PC-9 (cell line): ENCODE measurements around the gene ITFG1. TPM values are rescaled to one million over a fixed set of nuclear protein-coding genes. Genes with fewer than 3 reads are reported as not detected.
"Not testable (repeated sequence)": the region's sequence is repeated elsewhere in the genome, so short reads cannot be mapped to it uniquely, and the experiment has no call there.

Source experiments
- BruUV-seq: library from RNA; stranded (reverse); fragments of 400-500 nt; replicated peaks from 2 replicates; lab custom pipeline; 2021; lab: Mats Ljungman, UMichigan
- CTCF ChIA-PET: fragments of 300-600 bp; sonication (Branson Sonifier 250); formaldehyde crosslinking; loops from one replicate; lab custom pipeline; 2022; ENCODE audit warnings: antibody characterized with exemption; lab: Charles Lee
- POLR2A ChIA-PET: fragments of 300-600 bp; sonication (Branson Sonifier 250); formaldehyde crosslinking; loops from one replicate; lab custom pipeline; 2022; ENCODE audit warnings: antibody characterized with exemption; ENCODE audit not compliant: unreplicated experiment; lab: Charles Lee
- DNase-seq, 2 experiments: peaks; one replicate each; pipeline versions ENCODE4 v3.0.0 to v3.0.0-alpha.2; 2015 to 2022; ENCODE audit warnings: mixed read lengths in 1 of 2
- H2AFZ ChIP-seq: fragments of 200-600 bp; sonication (generic); 2 replicates; pipeline ENCODE4 v1.8.1; 2017; ENCODE audit warnings: antibody characterized with exemption
- H3F3A ChIP-seq: fragments of 200-600 bp; sonication (generic); 2 replicates; pipeline ENCODE4 v1.8.1; 2017; ENCODE audit warnings: antibody characterized with exemption, mild to moderate bottlenecking, low read depth; ENCODE audit not compliant: insufficient read depth
- H3K27ac ChIP-seq: fragments of 200-600 bp; sonication (generic); 2 replicates; pipeline ENCODE4 v1.6.1; 2016; ENCODE audit warnings: mixed run types
- H3K27me3 ChIP-seq: fragments of 200-600 bp; sonication (generic); 2 replicates; pipeline ENCODE4 v1.6.1; 2016; ENCODE audit warnings: low read depth, mixed run types; ENCODE audit not compliant: insufficient read depth
- H3K36me3 ChIP-seq: fragments of 200-600 bp; sonication (generic); 2 replicates; pipeline ENCODE4 v1.6.1; 2016; ENCODE audit warnings: low read depth, mixed run types
- H3K4me1 ChIP-seq: fragments of 200-600 bp; sonication (generic); replicated peaks from 2 replicates; pipeline ENCODE4 v1.6.1; 2016; ENCODE audit warnings: mixed run types; ENCODE audit not compliant: insufficient read depth
- H3K4me2 ChIP-seq: fragments of 200-600 bp; sonication (generic); 2 replicates; pipeline ENCODE4 v1.6.1; 2017; ENCODE audit warnings: mixed run types
- H3K4me3 ChIP-seq: fragments of 200-600 bp; sonication (generic); 2 replicates; pipeline ENCODE4 v1.6.1; 2016; ENCODE audit warnings: mixed run types
- H3K79me2 ChIP-seq: fragments of 200-600 bp; sonication (generic); 2 replicates; pipeline ENCODE4 v1.6.1; 2017; ENCODE audit warnings: low read depth, mixed run types
- H3K9me2 ChIP-seq: fragments of 200-600 bp; sonication (generic); 2 replicates; pipeline ENCODE4 v1.8.1; 2017; ENCODE audit warnings: mild to moderate bottlenecking; ENCODE audit not compliant: insufficient read depth
- H3K9me3 ChIP-seq: fragments of 200-600 bp; sonication (generic); 2 replicates; pipeline ENCODE4 v1.8.1; 2016; ENCODE audit warnings: low read depth; ENCODE audit not compliant: insufficient read depth
- H4K20me1 ChIP-seq: fragments of 200-600 bp; sonication (generic); 2 replicates; pipeline ENCODE4 v1.8.1; 2017; ENCODE audit not compliant: insufficient read depth
- EZH2 ChIP-seq: fragments of 200-600 bp; sonication (generic); IDR thresholded peaks from 2 replicates; pipeline ENCODE4 v1.8.0; 2017; ENCODE audit warnings: antibody characterized with exemption, low read depth
- intact Hi-C: fragments of 100-400 bp; cut with micrococcal nuclease; formaldehyde crosslinking; loops from one replicate; pipeline ENCODE4 v1.10.0; 2022; ENCODE audit not compliant: unreplicated experiment
- total RNA-seq: library from RNA; stranded (reverse); gene quantifications from 2 replicates; pipeline ENCODE4 v1.2.3, GENCODE V29; 2021
- TF ChIP-seq, protein P1 (sequence below): fragments of 200-600 bp; sonication (generic); conservative IDR thresholded peaks from 2 replicates; pipeline ENCODE4 v1.6.1; 2017; ENCODE audit warnings: mixed run types, antibody characterized with exemption, mild to moderate bottlenecking, moderate library complexity

Gene ITFG1
- total RNA-seq, 1 experiment from 2014 or later = 33.0 TPM

DNA sequence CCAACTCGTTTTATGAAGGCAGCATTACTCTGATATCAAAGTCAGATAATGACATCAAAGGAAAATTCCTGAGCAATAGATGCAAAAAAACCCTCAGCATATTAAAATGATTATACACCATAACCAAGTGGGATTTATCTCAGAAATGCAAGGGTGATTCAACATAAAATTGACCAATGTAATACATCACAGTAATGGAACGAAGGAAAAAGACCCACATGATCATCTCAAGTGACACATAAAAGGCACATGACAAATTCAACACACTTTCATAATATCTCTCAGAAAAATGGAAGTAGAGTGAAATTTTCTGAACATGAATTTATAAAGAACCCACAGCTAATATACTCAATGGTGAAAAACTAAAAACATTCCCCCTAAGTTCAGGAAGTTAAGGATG, 118.8 kb downstream of the ITFG1 start:
- H3F3A ChIP-seq = no peaks in the 10 kb centered on the region
- H3K4me3 ChIP-seq = no peak overlapping the region
- no peak overlapping the region for H2AFZ ChIP-seq
- POLR2A ChIA-PET = no interaction called here
- H3K79me2 ChIP-seq = no peaks in the 10 kb centered on the region
- no peaks in the 10 kb centered on the region for H4K20me1 ChIP-seq
- CTCF ChIA-PET = no interaction called here
- no peak for TF ChIP-seq EZH2
- TF ChIP-seq, protein P1, sequence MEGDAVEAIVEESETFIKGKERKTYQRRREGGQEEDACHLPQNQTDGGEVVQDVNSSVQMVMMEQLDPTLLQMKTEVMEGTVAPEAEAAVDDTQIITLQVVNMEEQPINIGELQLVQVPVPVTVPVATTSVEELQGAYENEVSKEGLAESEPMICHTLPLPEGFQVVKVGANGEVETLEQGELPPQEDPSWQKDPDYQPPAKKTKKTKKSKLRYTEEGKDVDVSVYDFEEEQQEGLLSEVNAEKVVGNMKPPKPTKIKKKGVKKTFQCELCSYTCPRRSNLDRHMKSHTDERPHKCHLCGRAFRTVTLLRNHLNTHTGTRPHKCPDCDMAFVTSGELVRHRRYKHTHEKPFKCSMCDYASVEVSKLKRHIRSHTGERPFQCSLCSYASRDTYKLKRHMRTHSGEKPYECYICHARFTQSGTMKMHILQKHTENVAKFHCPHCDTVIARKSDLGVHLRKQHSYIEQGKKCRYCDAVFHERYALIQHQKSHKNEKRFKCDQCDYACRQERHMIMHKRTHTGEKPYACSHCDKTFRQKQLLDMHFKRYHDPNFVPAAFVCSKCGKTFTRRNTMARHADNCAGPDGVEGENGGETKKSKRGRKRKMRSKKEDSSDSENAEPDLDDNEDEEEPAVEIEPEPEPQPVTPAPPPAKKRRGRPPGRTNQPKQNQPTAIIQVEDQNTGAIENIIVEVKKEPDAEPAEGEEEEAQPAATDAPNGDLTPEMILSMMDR = no peak
- no peak overlapping the region for H3K4me2 ChIP-seq
- intact Hi-C loops = no loop called here
- H3K36me3 ChIP-seq = no peaks in the 10 kb centered on the region
- DNase-seq = no peak
- H3K9me2 ChIP-seq = no peaks in the 10 kb centered on the region
- peaks cover 15% of the 10 kb centered on the region for H3K9me3 ChIP-seq
- no peaks in the 10 kb centered on the region for H3K4me1 ChIP-seq
- no peak overlapping the region for H3K27ac ChIP-seq
- BruUV-seq = no TSS peak
- H3K27me3 ChIP-seq = no peaks in the 10 kb centered on the region

DNA sequence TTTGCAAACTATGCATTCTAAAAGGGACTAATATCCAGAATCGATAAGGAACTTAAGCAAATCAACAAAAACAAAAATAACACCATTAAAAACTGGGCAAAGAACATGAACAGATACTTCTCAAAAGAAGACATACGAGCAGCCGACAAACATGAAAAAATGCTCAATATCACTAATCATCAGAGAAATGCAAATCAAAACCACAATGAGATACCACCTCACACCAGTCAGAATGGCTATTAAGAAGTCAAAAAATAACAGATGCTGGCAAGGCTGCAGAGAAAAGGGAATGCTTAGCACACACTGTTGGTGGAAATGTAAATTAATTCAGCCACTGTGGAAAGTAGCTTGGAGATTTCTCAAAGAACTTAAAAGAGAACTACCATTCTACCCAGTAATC, 130.3 kb downstream of the ITFG1 start:
- H3K79me2 ChIP-seq, CTCF ChIA-PET, H3K4me1 ChIP-seq, H4K20me1 ChIP-seq, H3K4me2 ChIP-seq, H3K36me3 ChIP-seq, H3F3A ChIP-seq, H3K9me3 ChIP-seq, intact Hi-C loops, H3K27me3 ChIP-seq, H3K4me3 ChIP-seq, BruUV-seq, DNase-seq, H2AFZ ChIP-seq, H3K9me2 ChIP-seq, H3K27ac ChIP-seq: not testable (repeated sequence)
- POLR2A ChIA-PET = interaction anchor here (0.7 kb wide), 1 partner anchor 176 kb away, joined by 3 read pairs; no protein-coding TSS in a partner anchor

DNA sequence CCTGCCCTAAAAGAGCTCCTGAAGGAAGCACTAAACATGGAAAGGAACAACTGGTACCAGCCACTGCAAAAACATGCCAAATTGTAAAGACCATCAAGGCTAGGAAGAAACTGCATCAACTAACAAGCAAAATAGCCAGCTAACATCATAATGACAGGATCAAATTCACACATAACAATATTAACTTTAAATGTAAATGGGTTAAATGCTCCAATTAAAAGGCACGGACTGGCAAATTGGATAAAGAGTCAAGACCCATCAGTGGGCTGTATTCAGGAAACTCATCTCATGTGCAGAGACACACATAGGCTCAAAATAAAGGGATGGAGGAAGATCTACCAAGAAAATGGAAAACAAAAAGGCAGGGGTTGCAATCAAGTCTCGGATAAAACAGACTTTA, 136.6 kb downstream of the ITFG1 start:
- H3K79me2 ChIP-seq, H3K9me2 ChIP-seq, H3F3A ChIP-seq, H3K4me3 ChIP-seq, H3K36me3 ChIP-seq, CTCF ChIA-PET, H3K4me2 ChIP-seq, intact Hi-C loops, DNase-seq, H3K4me1 ChIP-seq, H3K9me3 ChIP-seq, BruUV-seq, H3K27ac ChIP-seq, H4K20me1 ChIP-seq, H2AFZ ChIP-seq, POLR2A ChIA-PET, H3K27me3 ChIP-seq: not testable (repeated sequence)

DNA sequence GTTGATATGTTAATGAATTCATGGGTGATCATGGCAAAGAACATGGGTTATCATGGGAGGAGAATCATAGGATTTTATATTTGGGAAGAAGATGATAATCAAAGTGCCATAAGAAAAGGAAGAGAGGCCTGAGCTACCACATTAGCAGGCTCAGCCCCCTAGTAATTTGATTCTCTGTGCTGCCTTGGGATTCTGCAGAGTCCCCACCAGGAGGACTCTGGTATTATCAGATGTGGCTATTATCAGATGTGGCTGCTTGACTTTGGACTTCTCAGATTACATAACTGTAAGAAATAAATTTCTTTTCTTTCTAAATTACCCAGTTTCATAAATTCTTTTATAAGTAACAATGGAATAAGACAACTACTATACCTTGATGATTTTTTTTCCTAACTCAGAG, 137.6 kb downstream of the ITFG1 start:
- H3K79me2 ChIP-seq = no peaks in the 10 kb centered on the region
- no peak overlapping the region for H3K4me2 ChIP-seq
- H4K20me1 ChIP-seq = no peaks in the 10 kb centered on the region; the same call in 1 of the 2 replicates
- ChIA-PET POLR2A (no interaction called here), CTCF (no interaction called here)
- H3K36me3 ChIP-seq = no peaks in the 10 kb centered on the region
- no peaks in the 10 kb centered on the region; the same call in 1 of the 2 replicates for H3K9me3 ChIP-seq
- H3K4me1 ChIP-seq = no peaks in the 10 kb centered on the region
- no peak overlapping the region for H3K4me3 ChIP-seq
- no TSS peak for BruUV-seq
- H3K27me3 ChIP-seq = no peaks in the 10 kb centered on the region
- no peak for TF ChIP-seq EZH2
- TF ChIP-seq, protein P1 = no peak
- H3K27ac ChIP-seq = no peak overlapping the region
- H3K9me2 ChIP-seq = no peaks in the 10 kb centered on the region
- no peak overlapping the region for H2AFZ ChIP-seq
- DNase-seq = no peak
- intact Hi-C loops = no loop called here
- H3F3A ChIP-seq = peaks cover 4% of the 10 kb centered on the region; the same call in 1 of the 2 replicates
